ENCODE measurements around the gene MS4A6A. TPM values are rescaled to one million over a fixed set of nuclear protein-coding genes. Genes with fewer than 3 reads are reported as not detected.

Gene MS4A6A
- total RNA-seq, 2 experiments from 2014 or later, result not detected

DNA sequence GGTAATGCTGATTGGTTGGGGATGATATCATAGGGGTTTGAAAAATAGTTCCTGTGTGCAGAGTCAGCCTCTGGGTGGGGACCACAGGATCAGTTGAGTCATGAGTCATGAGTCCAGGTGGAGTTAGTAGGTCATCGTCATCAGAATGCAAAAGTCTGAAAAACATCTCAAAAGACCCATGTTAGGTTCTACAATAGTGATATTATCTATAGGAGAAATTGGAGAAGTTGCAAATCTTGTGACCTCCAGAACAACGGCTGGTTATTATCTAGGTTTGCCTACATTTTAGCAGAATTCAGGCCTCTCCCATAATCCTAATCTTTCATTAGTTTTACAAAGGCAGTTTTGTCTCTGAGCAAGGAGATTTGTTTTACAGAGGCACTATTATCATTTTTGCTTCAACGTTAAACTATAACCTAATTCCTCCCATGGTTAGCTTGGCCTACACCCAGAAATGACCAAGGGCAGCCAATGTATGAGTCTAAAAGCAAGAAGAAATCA, 55.5 kb downstream of the MS4A6A start:
- Mint-ChIP-seq H3K27ac (no peak overlapping the region), H3K9me3 (no peaks in the 10 kb centered on the region), H3K4me3 (no peak overlapping the region), H3K27me3 (no peaks in the 10 kb centered on the region), H3K36me3 (no peaks in the 10 kb centered on the region), H3K4me1 (no peaks in the 10 kb centered on the region)
- DNase-seq, result no peak

DNA sequence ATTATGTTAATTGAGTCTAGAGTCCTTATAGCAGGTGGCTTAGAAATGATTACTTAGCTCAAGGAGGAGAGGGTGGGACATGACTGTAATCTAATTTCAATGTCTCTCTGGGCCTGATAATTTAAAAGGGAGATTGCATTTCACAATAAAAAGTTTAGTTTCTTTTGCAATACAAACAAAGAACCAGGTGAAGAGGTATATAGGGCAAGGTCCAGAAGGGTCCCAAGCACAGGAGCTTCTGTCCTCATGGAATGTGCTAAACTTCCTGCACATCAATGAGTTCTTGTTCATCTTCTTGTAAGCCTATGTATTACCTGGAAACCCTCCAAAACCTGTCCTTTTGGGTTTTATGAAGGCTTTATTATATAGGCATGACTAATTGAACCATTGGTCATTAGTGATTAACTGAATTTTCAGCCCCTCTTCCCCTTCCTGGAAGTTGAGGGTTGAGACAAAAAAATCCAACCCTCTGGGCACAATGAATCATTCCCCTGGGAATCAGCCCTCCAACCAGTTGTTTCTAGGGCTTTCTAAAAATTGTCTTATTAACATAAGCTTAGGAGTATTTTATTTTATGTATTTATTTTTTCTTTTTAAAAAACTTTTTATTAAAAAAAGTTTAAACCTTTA, 56.8 kb downstream of the MS4A6A start:
- Mint-ChIP-seq H3K4me1 (no peaks in the 10 kb centered on the region), H3K27me3 (no peaks in the 10 kb centered on the region), H3K9me3 (no peaks in the 10 kb centered on the region), H3K27ac (no peak overlapping the region), H3K4me3 (no peak overlapping the region), H3K36me3 (no peaks in the 10 kb centered on the region)
- no peak for DNase-seq

DNA sequence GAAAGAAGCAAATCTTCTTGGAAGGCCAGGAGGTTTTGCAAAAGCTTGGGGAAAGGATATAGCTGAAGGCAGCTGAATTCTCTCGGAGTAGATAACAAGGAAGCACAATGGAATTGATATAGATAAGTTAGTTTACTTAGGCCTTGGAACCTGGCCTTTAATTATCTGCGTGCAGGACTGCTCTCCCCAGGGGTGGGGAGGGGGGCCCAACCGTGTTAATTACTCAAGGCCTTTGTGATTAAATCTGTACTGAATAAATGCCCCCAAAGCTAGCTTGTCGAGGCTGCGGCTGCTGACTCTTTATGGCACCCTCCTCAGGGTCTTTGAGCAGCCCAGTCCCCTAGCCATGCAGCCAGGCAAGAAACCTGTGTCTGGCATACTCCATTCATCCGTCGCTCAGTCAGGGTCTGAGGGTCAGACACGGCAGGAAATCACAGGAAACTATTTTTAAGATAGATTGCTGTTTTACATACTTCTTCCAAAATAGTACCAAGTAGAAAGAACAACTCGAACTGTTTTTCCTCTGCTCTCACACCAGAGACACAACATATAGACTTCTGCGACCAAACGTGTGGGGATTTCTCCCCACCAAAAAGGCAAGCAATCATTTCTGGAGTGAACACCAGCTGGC, 58.0 kb downstream of the MS4A6A start:
- Mint-ChIP-seq H3K4me1 (no peaks in the 10 kb centered on the region), H3K36me3 (no peaks in the 10 kb centered on the region), H3K27ac (no peak overlapping the region), H3K27me3 (peaks cover 4% of the 10 kb centered on the region), H3K4me3 (no peak overlapping the region), H3K9me3 (no peaks in the 10 kb centered on the region)
- DNase-seq, result no peak

Other genes with a start within 250 kb of the MS4A6A start
- not detected for gene OOSP1, start 244.7 kb downstream of the MS4A6A start, total RNA-seq
- gene OOSP4A, start 219.1 kb downstream of the MS4A6A start, total RNA-seq, result not detected
- gene OOSP4B, start 165.9 kb downstream of the MS4A6A start, total RNA-seq, result not detected
- gene OOSP2, start 142.7 kb downstream of the MS4A6A start, total RNA-seq, result not detected
- not detected for gene MS4A3, start 126.4 kb downstream of the MS4A6A start, total RNA-seq
- gene MS4A2, start 94.4 kb downstream of the MS4A6A start, total RNA-seq, result not detected
- not detected for gene MS4A4E, start 60.1 kb upstream of the MS4A6A start, total RNA-seq
- not detected for gene MS4A4A, start 97.6 kb upstream of the MS4A6A start, total RNA-seq
- not detected for gene MS4A6E, start 144.2 kb upstream of the MS4A6A start, total RNA-seq
- gene MS4A7, start 195.4 kb upstream of the MS4A6A start, total RNA-seq, result under 1 TPM in 1 of 2 experiments, not detected in 1; 0.41 TPM
- gene MS4A14, start 213.4 kb upstream of the MS4A6A start, total RNA-seq, result not detected
- not detected for gene MS4A5, start 246.5 kb upstream of the MS4A6A start, total RNA-seq